ENCODE measurements around the gene RAPGEF1.

DNA sequence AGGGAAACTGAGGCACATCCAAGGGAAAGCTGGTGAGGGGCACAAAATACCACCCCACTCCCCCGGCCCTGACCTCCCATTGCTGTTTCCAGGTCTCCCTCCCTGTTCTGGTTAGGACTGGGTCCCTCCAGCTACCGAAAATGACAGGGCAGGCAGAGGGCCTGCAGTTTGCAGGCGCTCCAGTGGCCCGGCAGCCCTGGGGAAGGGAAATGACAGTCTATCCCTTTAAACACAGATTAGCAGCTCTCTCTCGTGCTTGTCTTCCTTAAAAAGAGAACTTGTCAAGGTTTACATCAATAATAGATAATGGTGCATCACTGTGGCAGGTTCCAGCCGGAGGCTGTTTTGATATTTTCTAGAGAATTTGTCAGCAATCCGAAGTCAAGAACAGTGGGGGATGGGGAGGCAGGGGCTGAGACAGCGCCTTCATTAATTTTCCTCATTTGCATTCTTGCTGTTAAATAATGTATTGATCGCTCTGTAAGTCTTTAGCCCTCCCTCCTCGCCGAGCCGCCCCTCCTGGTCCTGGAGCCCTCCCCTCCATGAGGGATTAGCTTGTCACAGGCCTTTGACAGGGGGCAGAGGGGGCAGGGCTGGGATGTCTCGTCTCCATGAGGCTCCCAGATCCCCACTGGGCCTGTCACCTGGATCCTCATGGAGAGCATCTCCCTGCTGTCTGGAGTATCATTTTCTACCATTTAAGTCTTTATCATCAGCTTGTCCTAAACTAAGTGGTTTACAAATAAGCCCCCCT lies 45.0 kb upstream of the RAPGEF1 start:
- no peak for TF ChIP-seq POLR2A (IDR thresholded peaks at IDR 0.05; ENCODE audit: low read length)
- TF ChIP-seq GATA1 (IDR thresholded peaks at IDR 0.05; ENCODE audit: low read depth, low read length): no peak
